ENCODE data around the gene ANKRD40CL. TPM values are rescaled to one million over a fixed set of nuclear protein-coding genes. Genes with fewer than 3 reads are reported as not detected.

Gene ANKRD40CL
- polyA plus RNA-seq, 3 donors: 0.13 to 0.35 (median 0.30) TPM

DNA sequence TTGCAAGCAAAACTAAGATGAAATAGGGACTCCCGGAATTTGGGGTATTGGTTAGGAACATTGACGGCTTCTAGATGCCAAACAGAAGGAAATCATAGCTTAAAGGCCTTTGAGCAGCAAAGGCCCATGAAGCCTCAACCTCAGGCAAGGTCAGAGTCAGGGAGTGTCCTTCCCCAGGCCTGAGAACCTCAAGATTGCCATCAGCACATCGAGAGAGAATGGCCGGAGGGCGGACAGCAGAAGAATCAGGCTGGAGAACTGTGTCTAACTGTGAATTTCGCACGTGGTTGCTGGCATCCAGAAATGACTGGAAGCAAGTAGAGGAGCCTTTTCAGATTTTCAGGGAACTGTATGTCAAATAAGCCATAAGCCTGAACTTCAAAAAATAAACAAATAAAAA is 24.8 kb upstream of the ANKRD40CL start:
- no peak for DNase-seq

DNA sequence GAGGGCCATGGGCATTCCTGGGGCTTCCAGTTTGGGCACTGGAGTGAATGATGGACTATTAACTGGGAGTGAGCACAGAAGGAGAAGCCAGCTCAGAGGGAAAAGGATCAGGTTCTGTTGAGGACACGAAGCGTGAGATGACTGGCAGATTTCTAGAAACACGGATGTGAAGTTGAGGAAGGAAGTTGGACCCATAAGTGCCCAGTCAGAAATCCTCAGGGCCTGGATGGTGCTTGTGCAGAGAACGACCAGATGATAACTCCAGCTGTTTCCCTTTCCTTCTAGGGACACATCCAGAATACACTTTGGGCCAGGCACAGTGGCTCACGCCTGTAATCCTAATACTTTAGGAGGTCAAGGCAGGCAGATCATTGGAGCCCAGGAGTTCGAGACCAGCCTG is 23.3 kb upstream of the ANKRD40CL start:
- DNase-seq: no peak

DNA sequence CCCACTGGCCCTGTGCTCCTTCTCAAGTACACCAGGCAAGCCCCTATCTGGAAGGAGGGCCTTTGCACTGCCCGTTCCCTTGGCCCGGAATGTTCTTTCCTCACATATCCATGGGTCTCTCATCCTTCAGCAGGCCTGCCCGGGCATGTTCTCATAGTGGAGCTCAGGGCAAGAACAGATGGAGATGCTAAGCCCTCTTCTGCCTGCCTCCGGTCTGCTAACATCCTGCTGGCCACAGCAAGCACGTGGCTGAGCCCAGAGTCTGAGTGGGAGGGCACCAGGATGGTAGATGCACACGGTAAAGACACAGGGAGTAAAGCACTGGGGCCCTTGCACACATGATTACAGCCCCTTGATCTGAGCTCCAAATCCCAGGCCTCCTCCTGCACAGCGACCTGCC is 19.8 kb upstream of the ANKRD40CL start:
- DNase-seq: no peak

DNA sequence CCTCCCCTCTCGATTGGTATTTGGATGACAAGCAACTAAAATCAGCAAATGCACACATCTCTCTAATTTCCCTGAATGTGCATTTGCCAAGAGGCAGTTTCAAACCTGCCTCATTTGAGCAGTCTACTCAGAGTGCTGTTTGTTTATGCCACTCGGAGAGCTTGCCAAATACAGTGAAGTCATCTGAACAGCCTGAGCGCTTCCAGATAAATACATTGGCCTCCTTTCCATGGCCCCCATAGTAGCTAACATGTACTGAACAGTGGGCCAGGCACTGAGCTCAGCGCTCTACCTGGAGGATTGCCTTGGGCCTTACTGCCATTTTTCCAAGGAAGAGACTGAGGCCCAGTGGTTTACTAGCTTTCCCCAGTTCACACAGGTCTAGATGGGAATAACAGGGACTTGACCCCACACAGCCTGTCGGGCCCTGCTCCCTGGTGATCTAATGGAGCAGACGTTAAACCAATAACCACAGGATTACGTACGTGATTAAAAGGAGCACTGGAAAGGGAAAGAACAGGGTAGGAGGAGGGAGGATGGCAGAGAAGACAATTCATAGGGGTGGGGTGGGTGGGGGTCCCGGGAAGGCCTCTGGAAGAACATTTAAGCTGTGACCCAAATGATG is 18.7 kb upstream of the ANKRD40CL start:
- DNase-seq: no peak

DNA sequence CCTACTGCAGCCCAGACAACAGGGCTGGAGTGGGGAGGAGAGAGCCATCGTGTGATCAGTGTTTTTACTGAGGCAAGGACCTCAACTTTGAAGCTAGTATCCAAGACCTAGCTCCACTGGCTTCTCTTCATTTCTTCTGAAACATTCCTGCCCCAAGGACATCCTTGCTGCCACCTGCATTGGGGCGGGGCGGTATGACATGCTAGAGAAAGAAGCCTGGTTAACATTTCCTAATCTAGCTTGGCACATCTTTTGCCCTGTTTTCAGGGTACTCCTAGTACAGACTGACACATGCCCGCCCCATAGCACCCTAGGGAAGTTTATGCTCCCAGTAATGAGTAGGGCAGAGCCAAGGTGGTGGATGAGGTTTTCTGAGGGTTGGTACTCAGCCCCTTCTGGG is 17.8 kb upstream of the ANKRD40CL start:
- DNase-seq: no peak

DNA sequence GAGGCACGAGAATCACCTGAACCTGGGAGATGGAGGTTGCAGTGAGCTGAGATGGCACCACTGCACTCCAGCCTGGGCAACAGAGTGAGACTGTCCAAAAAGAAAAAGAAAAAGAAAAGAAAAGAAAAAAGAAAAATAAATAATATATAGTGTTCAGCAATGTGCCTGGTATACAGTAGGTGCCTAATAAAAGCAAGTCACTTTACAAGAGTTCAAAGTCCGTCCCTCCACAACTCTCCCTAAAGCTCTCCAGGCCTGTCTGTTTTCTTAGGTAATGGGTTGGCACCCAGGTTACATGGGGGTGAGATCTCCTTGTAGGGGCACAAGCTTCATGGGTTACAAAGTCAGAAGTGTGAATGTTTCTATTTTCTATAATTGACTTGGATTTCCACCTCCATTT is 16.6 kb upstream of the ANKRD40CL start:
- no peak for DNase-seq

DNA sequence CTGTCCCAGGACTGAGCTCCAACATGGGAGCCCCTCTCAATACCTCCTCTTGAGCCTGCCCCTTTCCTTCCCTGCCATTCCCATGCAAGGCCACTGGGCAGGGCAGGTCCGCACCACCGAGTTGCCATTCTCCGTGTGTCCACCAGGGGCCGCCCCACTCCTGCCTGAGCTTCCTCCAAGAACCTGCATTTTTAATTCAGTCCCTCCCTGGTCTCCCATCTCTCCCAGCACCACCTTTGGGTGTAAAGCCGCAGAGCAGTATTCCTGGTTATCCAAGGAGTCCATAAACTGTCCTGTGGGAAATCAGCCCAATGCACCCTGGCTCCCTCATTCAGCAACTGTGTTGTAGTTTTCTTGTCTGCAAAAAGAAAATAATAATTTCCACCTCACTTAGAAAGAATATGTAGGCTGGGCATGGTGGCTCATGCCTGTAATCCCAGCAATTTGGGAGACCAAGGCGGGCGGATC is 15.9 kb upstream of the ANKRD40CL start:
- DNase-seq: peak; percentile 78

DNA sequence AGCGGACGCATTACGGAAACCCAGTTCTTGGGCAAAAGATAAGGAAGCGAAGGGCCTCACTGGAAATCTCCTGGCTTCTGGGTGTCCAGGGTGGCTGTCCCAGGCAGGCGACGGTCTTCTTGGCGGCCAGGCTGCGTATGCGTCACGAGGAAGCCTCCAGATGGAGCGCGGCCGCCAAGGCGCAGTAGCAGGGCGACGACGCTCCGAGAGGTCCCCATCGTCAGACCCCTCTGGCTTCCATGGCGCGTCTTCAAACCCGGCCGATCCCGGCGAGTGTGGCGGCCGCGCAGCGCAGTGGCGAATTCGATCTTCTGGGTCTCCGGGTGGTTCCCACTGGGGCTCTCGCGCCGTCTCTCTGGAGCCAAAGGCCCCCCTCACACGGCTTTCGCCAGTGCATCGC is 13.8 kb upstream of the ANKRD40CL start:
- DNase-seq: no peak

DNA sequence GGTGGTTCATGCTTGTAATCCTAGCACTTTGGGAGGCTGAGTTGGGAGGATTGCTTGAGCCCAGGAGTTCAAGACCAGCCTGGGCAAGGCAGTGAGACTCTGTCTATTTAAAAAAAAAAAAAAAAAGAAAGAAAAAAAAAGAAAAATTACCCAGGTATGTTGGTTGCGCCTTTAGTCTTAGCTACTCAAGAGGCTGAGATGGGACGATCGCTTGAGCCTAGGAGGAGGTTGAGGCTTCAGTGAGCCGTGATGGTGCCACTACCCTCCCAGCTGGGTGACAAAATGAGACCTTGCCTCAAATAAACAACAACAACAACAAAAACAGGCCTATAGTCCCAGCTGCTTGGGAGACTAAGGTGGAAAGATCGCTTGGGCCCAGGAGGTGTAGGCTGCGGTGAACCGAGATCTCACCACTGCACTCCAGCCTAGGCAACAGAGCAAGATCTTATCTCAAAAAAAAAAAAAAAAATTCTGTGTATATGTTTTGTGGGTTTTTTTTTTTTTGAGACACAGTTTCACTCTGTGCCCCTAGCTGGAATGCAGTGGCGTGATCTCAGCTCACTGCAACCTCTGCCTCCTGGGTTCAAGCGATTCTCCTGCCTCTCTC is 12.5 kb upstream of the ANKRD40CL start:
- DNase-seq: no peak

DNA sequence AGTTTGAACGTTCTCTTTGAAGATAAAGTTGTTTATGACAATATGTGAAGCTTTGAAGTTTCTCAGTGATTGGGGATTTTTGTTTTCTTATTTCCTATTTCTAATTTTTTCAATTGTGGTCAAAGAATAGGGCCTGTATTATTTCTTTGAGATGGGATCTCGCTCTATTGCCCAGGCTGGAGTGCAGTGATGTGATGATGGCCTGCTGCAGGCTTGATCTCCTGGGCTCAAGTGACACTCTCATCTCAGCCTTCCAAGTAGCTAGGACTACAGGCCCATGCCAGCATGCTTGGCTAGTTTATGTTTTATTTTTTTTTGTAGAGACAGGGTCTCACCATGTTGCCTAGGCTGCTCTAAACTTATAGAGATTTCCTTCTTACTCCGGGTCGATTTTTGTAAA is 11.7 kb upstream of the ANKRD40CL start:
- no peak for DNase-seq

DNA sequence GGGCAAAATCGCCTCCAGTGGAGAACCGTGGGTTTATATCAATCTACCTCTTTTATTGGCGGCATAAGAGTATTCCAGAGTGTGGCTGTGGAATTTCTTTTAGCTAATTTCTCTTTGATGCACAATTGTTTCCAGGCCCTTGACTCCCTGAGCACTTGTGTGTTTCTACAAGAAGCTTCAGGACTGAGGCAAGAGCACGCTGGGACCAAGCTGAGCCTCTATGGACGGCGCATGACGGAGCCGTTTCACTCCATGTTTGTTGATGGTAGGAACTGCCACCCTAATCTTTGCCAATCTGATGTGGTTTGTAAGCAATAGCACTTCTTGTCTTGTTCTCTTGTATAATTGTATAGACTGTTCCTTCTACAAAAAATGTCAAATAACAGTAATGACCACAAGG is 11.2 kb upstream of the ANKRD40CL start:
- no peak for DNase-seq

DNA sequence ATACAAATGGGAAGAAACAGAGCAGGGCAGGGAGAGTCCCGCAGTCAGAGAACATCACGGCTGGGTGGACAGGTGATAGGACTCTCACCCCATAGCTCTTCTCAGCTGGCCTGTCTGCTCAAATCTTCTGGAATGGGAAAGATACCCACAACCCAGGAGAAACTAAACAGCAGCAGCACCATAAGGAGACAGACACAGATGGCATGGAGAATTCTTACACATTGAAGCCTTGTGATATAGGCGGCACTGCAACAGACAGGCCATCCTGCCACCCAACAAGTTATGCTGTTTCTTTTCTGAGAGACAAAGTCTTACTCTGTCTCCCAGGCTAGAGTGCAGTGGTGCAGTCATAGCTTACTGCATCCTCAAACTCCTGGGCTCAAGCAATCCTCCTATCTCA is 8.6 kb upstream of the ANKRD40CL start:
- no peak for DNase-seq

DNA sequence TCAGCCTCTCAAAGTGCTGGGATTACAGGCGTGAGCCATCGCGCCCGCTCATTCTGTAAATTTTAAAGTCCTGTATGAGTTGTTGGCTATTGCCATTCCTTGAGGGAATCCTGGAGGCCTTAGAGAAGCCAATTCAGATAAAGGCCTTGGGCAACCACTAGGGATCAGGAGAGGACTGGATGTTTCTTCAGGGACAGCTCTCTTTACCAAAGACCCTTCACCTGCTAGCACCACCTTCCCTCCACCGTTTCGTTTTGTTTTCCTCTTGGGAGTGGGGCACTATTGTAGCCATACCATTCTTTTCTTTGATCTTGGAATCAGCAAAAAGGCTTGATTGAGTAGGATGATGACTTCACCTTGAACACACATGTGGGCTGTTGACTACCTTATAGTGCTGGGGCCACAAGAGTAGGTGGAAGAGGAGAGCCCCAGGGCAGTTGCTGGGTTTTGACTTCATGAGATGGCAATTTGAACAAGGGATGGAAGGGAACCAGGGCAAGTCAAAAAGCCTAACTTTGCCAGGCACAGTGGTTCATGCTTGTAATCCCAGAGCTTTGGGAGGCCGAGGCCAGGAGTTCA is 7.0 kb upstream of the ANKRD40CL start:
- no peak for DNase-seq

DNA sequence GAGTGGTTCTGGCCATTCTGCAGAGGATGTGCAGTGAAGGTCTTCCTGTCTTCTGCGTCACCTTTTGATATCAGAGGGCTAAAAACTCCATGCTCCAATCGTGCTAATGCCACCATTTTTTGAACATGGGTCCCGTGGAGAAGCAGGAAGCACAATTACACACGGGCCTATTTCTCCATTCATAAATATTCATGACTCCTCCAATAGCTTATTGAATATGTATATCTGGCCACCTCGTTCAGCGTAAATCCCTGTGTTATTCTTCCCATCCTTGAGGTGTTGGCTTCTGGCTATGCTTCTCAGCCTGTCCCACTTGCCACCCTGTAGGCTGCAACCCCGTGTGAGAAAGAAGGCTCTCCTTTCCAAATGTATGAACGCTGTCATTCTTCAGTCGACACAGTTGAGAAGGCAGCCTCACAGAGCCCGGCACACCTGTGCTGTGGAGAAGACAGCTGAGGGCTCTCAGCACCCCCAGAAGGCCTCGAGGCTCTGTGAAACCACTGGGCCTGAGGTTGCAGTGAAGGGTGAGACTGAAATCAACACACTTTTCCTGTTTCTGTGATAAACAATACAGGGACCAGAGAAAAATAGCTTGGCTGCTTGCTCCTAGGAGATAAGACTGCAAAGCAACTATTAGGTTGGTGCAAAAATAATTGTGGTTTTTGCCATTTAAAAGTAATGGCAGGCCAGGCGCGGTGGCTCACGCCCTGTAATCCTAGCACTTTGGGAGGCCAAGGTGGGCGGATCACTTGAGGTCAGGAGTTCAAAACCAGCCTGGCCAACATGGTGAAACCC is 4.9 kb upstream of the ANKRD40CL start:
- no peak for DNase-seq

DNA sequence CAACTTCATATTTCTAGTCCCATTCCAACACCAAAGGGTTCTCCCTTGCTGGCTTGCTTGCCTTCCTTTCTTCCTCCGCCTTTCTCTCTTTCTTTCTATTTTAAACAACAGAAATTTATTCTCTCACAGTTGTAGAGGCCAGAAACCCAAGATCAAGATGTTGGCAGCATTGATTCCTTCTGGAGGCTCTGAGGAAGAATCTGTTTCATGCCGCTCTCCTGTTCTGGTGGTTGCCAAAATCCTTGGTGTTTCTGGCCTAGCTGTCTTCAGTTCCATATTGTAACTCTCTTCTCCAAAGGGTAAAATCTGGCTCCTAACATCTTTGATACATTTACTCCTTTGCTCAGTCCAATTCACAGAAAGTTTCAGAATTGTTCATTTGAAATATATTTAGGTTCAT is 3.0 kb upstream of the ANKRD40CL start:
- no peak for DNase-seq

DNA sequence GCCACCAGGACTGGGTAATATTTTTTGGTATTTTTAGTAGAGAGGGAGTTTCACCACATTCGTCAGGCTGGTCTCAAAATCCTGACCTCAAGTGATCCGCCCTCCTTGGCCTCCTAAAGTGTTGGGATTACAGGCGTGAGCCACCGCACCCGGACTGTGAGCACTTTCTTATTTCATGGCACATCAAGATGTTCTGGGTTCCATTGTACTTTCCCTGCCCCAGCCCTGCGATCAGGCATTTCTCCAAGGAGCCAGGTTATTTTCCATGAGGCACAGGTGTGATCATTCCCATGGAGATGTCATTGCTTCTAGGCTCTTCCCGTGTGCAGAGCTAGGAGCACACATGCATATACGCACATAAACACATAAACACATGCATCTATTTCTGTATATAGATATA is 2.6 kb upstream of the ANKRD40CL start:
- DNase-seq: no peak

DNA sequence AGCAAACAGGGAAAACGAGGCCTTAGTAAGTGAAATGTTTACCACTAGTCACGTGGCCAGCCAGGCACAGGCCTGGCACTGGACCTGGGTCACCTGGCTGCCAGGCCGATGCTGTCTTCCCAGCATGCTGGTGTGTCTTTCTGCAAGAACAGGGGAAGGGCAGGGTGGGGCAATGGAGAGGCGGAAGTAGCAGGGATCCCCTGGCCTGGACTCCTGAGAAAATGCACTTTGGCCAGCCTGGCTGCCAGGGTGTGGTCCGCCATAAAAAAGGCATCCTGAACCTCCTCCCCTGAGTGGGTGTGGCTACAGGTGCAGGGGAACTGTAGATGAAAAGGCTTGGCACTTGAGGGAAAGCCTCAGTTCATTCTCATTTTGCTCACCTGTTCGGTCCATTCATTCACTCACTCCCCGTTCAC is 1.0 kb upstream of the ANKRD40CL start:
- no peak for DNase-seq

DNA sequence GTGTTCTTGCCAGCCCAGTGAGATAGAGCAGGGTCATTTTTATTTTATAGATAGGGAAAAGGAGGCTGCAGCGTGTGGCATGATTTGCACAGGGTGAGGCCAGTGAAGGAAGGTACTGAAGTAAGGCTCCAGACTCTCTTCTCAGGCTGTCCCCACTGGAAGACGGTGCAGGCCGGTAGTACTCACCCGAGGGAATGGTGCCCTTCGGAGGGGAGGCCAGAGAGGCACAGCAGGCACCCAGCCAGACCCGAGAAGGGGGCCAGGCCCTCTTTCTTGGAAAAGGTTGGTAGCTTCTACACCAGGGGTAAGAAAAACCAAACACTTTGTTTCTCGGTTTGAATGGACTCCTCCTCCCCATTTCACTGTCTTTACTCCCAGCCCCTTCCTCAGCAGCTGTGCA is 288 bp downstream of the ANKRD40CL start:
- no peak for DNase-seq

DNA sequence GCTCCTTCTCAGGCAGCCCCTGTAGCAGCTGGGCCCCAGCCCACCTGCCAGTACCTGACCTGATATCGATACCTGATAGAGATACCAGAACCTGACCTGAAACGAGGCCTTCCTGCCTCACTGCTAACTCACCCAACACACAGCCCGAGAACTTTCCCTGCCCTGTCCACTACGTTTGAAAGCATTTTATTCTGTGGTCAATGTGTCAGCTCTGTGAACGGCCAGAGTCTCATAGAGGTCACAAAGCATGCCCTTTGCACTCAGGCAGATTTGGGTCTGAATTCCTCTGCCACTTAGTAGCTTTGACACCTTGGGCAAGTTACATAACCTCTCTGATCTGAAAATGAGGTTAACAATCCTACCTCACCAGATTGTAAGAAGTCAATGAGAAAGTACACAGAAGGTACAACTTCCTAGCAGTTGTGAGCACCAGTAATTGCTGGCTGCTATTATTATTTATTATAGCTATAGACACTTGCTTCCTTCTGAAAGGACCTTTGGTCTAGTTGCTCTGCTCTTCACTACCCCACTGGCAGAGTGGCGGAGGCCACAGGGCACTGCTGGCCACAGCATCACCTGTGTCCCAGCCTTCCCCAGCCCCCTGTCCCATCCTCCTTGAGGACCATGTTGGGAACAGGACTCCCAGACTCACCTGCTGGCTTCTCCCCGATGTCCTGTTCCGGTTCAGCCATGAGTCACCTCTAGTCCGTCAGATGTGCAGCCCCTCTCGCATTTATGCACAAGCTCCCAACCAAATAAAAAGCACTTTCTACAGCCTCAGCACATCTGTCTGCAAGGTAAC is 895 bp downstream of the ANKRD40CL start:
- DNase-seq: no peak

DNA sequence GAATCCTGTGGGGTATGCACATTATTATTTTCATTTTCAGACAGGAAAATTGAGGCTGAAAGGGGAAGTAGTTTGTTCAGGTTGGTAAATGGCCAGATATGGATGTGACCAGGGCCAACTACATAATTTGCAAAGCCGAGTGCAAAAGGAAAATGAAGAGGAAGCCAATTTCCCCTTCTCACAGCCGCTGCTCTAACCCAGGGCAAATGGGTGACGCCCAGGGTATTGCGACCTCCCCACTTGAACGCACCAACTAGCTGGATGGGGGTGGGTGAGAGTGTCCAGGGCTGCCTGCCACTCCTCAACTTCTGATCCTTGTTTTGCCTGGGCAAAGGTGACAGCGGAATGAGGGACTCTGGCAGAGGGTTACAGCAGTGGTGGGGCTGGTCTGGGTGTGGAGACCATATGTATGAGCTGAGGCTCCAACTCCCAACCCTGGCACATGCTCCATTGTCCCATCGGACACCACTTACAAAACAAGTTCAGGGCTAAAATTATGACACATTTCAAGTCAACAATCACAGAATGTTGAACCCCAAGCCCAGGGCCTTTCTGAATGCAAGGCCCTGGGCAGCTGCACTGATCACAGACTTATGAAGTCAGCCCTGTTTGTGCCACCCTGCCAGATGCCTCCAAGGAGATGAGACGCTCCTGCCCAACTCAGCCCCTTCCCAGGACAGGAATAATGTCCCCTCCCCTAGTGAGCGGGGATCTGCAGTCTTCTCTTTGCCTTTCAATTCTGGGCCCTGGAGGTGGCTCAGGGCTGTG is 1.7 kb downstream of the ANKRD40CL start:
- DNase-seq: no peak

DNA sequence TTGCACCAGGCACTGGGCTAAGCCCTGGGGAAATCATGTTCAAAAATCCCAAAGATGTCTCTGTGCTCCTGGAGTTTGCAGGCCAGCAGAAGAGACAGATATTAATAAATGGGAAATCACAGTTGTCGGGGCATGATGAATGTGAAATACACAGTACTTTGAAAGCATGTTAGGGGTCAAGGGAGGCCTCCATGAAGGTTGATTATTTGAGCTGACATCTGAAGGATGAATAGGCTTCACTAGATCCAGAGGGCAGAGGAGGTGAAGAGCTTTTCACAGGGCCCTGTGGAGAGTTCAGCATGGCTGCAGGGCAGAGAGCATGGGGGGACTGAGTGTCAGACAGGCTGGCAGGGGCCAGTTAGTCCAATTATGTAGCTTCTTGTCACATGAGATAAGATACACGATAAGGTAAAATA is 2.6 kb downstream of the ANKRD40CL start:
- no peak for DNase-seq
